DND-41 (cell line): ENCODE measurements around the gene SLTM.

Experiments used
- CTCF ChIP-seq: IDR thresholded peaks from 2 replicates; pipeline ENCODE4 v1.5.1; 2012; ENCODE audit warnings: borderline replicate concordance, low read length, moderate library complexity, mild to moderate bottlenecking; ENCODE audit not compliant: poor library complexity, severe bottlenecking; ENCODE audit errors: extremely low read depth
- EZH2 ChIP-seq: IDR thresholded peaks from 3 replicates; pipeline ENCODE4 v1.6.1; 2012; ENCODE audit warnings: borderline replicate concordance, low read depth, mild to moderate bottlenecking, moderate library complexity, low read length, inconsistent platforms; ENCODE audit not compliant: severe bottlenecking

- peak; percentile 13 for TF ChIP-seq CTCF
- no peak for TF ChIP-seq EZH2
Measured at GRCh38 chr15:58933281-58934113, at the start of gene SLTM.
